Measurements from ENCODE around the gene NCOA4. TPM values are rescaled to one million over a fixed set of nuclear protein-coding genes. Genes with fewer than 3 reads are reported as not detected.
"Not testable (repeated sequence)": the region's sequence is repeated elsewhere in the genome, so short reads cannot be mapped to it uniquely, and the experiment has no call there.

Gene NCOA4
- total RNA-seq, 1 experiment from 2014 or later, result 68.0 TPM

DNA sequence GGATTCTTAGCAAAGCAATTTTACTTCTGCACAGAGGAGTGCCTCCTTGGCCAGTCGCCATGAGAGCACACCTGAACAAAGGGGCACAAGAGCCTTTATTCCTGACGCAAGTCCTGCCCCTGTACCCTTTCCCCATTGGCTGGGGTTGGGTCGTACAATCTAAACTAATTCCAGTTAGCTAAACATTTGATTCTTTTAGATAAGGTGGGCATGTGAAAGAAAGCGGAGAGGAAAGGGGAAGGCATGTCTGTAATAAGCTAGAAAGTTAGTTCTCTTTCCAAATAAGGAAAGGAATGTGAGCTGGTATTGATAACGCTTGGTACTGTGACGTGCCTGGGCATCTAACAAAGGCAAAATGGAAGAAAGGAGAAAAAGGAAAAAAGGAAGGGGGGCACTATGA, 73.8 kb downstream of the NCOA4 start:
- H3K36me3 ChIP-seq (ENCODE audit: control insufficient read depth in 1 of 2, insufficient read depth in 2 of 2, low read length in 2 of 2); H3K79me2 ChIP-seq (ENCODE audit: insufficient read depth, low read length); RAD21 ChIA-PET (ENCODE audit: low non-redundant PET in 1 of 2, low total read pairs in 2 of 2, uncharacterized antibody in 2 of 2, unreplicated experiment in 2 of 2); intact Hi-C loops (cut with micrococcal nuclease); H4K20me1 ChIP-seq (ENCODE audit: insufficient read depth); H3K9me3 ChIP-seq (ENCODE audit: control insufficient read depth in 1 of 2, insufficient read depth in 1 of 2, low read depth in 1 of 2, low read length in 2 of 2); H3K9me2 ChIP-seq (ENCODE audit: insufficient read depth); DNase-seq (ENCODE audit: low read depth, low spot score); CTCF ChIA-PET; H2AFZ ChIP-seq (ENCODE audit: low read depth, low read length, poor library complexity, severe bottlenecking); H3K4me1 ChIP-seq (ENCODE audit: control insufficient read depth in 1 of 2, insufficient read depth in 2 of 2, low read length in 2 of 2); H3K27ac ChIP-seq (ENCODE audit: low read depth, low read length); ATAC-seq; BruUV-seq (replicated peaks); H3K9ac ChIP-seq (ENCODE audit: low read length); H3K4me3 ChIP-seq (replicated peaks in 1 of 2; ENCODE audit: low read depth in 1 of 2, low read length in 2 of 2); H3K27me3 ChIP-seq (ENCODE audit: insufficient read depth, low read length); H3K4me2 ChIP-seq (ENCODE audit: low read length); POLR2A ChIA-PET: not testable (repeated sequence)

Other genes with a start within 250 kb of the NCOA4 start
- 14.9 TPM for gene AGAP4, start 183.1 kb downstream of the NCOA4 start, total RNA-seq (2021; ENCODE audit: unreplicated experiment)
- gene TIMM23, start 58.1 kb downstream of the NCOA4 start, total RNA-seq (2021; ENCODE audit: unreplicated experiment), result 70.1 TPM
- not detected for gene MSMB, start 15.6 kb upstream of the NCOA4 start, total RNA-seq (2021; ENCODE audit: unreplicated experiment)

All from HCT116 (cell line).